Activated CD4-positive, alpha-beta T cell treated with anti-CD3 and anti-CD28 coated beads, Interleukin-2, amount 50 U/mL, for 24 hours (primary cell): ENCODE measurements around the gene RCAN2.
"Not testable (repeated sequence)": the region's sequence is repeated elsewhere in the genome, so short reads cannot be mapped to it uniquely, and the experiment has no call there.

Experiments
- DNase-seq, 2 donors: peaks; one replicate each; pipeline ENCODE4 v3.0.0-alpha.2; 2020; ENCODE audit warnings: low read depth in 1 of 2, low spot score in 1 of 2

The RCAN2 gene

DNA sequence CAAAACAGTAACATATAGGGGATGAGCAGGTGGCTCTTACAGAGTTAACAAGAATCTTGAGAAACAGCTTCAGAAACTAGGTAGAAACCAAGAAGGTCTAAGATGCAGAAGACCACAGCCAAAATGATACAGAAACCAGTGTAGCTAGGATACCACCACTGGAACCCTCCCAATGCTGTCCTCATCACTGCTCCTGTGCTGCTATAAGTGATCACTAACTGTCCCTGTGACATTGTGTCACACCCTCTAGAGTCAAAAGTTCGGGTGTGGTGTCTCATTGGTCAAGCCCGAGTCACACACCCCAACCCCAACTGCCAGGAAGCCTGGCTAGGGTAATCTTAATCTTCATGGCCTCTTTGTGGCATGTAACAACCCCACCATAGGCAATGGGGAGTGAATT, 153.1 kb downstream of the RCAN2 start:
- DNase-seq, result no peak

DNA sequence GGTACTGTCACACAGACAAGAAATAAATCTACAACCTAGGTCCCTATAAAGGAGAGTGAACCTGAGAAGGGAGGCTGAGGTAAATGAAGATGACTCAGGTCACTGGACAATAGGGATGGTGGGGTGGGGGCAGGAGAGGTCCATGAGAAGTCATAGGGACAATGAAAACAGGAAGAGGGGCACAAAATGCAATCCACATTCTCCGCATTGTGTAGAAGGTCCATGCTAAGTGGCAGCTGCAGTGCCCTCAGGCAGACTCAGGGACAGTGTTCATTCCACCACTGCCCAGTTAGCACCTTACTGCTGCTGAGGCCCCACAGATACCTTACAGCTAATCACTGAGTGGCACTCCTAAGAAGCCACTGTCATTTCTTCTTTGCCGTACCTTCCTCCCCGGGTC, 156.8 kb downstream of the RCAN2 start:
- no peak for DNase-seq

DNA sequence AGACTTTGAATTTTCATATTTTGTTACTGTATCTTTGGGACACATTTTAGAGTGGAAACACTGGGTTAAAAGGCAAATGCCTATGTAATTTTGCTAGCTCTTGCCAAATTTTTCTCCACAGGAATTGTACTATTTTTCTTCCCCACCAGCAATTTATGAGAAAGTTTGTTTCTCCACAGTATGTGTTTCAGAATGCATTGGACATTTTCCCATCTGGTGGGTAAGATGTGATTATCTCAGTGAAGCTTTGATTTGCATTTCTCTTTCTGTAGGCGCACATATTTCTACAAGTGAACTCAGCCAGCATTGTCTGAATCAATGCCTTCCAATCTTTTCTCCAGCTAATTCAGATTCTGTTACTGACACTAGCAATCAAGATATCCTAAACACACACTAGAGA, 157.8 kb downstream of the RCAN2 start:
- DNase-seq, result no peak

DNA sequence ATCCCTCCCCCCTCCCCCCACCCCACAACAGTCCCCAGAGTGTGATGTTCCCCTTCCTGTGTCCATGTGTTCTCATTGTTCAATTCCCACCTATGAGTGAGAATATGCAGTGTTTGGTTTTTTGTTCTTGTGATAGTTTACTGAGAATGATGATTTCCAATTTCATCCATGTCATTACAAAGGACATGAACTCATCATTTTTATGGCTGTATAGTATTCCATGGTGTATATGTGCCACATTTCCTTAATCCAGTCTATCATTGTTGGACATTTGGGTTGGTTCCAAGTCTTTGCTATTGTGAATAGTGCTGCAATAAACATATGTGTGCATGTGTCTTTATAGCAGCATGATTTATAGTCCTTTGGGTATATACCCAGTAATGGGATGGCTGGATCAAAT, 158.8 kb downstream of the RCAN2 start:
- DNase-seq, result not testable (repeated sequence)

DNA sequence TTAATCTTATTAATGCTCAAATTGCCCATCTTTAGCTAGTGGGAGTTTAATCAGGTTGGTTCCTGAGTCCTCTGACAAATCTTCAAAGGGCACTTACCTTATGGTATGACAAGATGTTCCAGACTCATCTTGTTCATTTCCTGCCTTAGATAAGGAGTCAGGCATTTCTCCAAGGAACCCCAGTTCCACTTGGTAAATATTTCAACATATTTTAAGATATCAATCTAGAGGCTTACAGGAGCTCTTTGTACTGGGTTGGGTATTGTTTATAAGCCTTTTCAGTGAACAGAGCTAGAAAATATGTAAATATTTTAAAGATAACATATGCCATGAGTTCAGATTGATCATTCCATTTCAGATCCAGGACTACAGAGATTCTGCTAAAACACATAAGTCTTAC, 159.8 kb downstream of the RCAN2 start:
- no peak for DNase-seq

DNA sequence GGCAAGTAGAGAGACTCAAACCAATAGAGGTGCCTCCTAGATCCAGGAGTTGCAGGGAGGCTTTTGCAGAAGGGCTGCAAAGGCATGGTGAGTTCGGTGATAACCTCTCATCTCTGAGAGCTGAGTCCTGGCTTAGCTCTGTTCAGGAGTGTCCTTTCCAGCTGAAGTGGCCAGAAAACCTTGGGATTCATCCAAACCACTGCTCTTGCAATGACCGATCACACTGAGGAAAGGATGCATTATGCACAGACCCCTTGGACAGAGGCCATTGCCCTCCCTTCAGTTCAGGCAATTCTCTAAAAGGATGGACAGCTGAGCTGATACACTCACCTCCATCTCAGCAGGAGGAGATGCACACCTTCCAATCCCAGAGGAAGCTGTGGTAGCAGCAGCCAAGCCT, 161.7 kb downstream of the RCAN2 start:
- no peak for DNase-seq

DNA sequence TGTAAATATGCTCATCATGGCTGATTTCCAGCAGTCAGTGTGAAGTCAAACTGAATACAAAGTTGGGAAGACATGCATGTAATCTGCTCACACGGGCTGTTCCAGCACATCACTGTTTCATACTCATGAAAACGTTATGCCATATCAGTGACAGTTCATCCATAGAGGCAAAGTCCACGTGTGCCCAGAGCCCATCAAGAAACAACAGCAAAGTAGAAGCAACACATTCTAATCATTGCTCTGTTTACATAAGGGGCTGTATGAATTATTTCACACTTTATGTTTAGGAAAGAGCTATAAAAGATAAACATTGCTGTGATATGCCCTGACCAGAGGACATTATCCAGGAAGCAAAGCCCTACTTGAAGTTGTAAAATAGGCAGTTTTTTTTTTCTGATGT, 163.5 kb downstream of the RCAN2 start:
- DNase-seq, result no peak

DNA sequence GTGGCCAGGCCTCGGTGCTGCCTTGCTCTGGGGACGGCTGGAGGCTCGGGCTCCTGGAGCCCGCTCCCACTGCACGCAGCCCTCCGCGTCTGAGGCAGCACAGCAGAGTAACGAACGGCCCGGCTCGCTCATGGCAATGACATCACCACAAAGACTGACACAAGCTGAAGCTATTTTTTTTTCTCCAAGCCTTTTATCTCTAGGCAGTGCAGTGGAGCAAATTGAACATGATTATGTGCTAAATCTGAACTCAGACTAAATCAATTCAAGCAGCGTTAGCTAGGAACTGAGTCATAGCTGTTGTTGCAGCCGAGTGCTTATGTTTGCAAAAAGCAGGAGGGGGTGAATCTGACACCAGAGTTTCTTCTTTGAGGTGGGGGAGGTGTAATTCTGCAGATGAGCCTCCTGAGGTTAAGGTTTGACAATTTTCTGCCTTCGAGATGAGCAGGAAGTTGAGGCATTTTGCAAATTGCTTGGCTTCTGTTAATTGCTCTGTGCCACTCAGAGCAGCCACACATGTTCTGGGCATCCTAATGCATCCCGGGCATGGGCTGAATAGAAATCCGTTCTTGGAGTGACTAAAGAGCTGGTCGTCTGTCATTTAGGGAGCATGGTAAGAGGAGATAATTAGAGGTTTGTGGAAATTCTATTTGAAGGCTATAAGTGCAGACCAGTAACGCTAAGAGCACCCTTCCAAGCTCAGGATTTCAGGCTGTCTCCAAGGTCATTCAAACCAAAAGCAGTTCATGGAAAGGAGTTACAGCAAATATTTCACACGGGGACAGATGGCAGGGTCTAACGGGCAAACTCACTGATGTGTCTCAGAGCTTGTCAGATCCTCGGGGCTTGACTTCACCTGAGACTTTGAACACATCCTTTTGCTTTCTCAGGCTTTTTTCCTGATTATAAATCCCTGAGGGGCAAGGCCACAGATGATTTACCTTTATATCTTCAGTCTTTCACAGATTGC, 165.4 kb downstream of the RCAN2 start:
- DNase-seq, result no peak

DNA sequence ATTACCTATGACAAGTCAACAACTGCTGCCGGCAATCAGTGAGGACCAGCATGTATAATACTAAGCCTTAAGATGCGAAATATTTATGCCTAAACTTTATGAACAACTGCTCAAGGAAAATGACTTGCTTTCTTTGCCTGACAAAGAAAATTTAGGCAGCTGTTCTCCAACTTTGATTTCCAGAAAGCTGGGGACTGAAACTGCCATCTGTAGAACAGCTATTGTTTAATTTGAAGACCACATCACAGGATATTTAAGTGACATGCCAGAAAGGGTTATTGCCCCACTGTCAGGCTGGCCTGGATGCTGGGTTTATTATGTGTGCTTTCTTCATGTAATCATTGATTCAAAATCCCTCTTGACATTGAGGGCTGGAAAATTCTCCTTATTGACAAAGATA, 166.5 kb downstream of the RCAN2 start:
- no peak for DNase-seq

DNA sequence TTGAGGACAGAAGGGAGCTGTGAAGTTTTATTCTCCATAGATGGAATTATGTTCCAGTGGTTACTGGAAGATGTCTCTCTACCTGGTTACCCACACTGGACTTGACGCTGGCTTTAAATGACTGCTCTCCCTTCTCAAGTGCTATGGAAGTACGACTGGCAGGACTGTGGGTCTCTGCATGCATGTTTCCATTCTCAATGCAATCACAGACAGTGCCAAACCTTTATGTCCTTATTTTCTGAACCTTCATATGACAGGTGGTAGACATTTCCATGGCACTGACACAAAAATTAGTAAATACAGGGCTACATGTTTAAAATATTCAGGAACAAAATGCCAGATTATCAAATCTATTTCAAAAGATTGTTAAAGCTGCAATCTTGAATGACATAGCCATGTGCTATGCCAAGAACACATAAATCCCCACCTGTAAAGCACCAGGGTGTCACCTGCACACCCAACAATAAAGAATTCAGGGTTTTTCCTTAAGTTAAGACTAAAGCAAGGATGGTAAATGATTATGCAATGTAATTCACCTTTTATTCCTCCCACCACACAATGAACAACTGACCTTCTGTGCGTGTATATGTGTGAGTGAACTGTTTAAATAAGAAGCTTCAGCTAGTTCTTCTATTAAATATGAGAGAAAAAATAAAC, 167.2 kb downstream of the RCAN2 start:
- no peak for DNase-seq

DNA sequence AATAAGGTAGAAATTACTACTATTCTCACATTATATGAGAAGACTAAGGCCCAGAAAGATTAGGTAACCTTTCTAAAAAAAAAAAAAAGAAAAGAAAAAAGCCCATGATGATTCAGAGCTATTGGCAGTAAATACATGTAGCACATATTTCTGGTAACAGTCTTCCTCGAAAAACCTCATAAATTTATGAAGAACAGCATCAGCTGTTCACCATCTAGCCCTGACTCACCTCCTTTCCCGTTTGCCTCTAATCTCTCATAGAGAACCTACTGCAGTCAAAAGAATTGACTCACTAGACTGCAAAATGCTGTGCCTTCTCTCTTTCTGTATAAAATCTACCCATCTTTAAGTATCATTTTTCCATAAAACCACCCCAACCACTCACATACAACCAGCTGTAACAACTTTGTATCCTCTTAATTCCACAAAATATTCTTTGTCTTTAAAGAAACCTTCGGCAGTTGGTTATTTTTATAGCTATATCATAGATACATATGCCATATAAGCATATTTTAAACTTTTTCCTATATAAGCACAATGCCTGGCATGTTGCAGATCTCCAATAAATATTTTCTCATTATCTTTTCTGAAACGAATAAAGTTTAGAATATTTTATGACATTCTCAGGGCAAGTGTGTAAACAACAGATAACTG, 167.8 kb downstream of the RCAN2 start:
- DNase-seq, result no peak

DNA sequence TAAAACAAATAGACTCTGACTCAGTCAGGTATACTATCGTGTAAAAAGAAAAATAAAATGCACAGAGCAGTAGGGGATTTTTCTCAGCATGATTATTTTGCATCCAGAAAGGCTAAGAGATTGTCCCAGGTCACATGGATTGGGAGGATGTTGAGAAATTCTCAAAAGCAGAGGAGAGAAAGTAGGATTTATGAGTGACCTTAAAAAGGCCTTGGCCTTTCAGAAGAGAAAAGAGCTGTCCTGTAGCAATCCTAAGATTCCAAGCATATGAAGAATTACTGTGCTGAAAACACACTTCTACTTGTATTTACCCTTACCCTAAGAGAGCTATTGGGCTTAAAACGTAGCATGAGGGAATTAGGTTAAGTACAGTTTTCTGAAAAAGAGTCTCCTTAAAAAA, 170.7 kb downstream of the RCAN2 start:
- DNase-seq, result no peak

DNA sequence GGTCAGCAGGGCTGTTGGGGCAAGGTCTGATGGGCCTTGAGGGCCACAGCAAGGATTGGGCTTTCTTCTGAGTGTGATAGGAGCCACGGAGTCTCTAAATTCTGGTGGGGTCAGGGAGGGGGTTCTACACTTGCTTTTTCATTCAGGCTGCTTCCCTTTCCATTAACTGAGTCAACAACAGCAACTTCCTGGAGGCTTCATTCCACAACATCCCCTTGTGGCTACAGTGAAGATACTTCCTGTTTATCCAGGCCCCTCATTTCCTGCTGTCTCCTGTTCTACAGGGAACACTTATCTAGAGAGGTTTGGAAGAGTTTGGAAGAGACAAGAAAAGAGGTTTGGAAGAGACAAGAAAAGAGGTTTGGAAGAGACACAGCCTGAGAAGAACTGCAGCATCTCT, 175.7 kb downstream of the RCAN2 start:
- no peak for DNase-seq

DNA sequence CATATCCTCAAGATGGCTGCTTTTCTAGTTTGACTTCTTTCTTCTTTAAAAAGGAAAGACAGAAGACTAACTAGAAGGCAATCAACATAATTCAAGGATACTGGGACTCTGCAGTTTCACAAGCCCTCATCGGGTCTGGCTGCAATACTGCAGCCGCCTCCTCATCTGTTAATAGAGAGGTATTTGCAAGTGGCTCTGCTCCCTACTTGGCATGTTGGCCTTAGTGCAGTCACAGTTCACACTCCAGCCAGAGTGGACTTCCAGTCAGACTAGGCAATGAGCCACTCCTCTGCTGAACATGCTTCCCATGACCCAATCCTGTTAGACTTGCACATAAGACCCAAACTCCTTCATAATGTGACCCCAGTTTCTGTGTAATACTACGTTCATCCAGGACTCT, 178.6 kb downstream of the RCAN2 start:
- no peak for DNase-seq

DNA sequence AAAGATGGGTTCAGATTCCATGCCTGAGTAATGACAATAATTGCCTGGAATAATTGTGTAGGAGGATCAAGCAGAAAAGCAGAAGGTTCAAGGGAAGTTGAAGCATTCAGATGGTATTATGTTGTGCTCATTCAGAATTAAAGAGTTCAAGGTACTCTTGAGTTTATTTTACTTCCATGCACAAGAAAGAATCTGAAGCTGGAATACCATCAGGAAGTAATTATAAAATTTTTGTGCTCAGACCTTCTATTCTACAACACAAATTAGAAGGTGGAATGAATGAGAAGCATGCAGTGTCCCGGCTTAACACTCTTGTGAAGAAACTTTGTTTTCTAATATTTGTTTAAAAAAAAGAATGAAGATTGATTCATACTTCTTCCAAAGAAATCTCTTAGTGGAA, 181.1 kb downstream of the RCAN2 start:
- DNase-seq, result no peak

DNA sequence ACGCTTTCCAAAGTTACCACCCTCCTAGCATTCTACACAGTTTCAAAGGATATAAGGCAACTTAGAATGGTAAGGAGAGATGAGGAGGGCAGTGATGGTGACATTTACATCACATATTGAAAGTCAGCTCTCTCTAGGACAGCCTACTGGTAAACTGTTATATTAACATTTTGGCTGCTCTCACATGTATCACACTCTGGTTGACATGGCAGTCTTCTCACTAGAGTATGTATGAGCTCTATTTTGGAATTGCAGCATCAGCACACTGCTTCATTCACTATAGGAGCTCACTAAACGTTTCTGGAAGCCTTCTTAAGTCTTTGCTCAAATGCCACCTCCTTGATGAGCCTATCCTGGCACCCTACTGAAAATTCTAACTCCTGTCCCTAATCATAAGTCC, 184.8 kb downstream of the RCAN2 start:
- no peak for DNase-seq

DNA sequence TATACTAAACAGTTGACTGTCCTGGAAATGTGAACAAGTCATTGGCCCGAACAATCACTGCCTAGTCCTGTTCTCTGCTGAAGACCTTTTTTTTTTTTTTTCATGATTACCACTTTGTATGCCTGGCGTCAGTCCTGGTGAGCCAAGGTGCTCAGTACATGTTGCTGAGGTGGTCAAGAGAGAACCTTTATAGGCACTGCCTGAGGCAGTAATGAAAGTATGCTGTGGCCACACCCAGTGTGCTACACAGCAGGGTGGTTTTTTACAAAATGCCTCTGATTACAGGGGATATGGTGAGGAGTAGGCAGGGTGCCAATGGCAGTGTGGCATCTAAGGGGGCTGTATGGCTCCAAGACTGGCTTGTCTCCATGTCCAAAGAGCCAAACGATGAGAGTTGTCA, 185.4 kb downstream of the RCAN2 start:
- no peak for DNase-seq

DNA sequence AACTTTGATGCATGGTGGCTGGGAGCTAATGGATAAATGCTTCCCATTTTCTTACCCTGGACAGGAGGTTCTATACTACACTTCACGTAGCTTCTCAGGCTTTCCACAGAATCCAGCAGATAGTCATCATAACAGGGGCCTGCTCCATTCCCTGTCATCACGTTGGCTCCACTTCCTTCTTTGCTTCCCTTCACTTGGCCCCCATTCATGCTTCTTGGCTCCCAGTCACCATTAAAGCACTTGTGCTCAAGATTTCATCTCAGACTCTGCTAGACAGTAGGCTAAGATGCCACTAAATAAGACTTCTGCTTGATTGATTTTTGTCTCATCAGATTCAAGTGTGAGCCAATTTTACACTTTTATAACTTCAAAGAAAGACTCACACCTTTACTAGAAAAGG, 186.0 kb downstream of the RCAN2 start:
- no peak for DNase-seq

DNA sequence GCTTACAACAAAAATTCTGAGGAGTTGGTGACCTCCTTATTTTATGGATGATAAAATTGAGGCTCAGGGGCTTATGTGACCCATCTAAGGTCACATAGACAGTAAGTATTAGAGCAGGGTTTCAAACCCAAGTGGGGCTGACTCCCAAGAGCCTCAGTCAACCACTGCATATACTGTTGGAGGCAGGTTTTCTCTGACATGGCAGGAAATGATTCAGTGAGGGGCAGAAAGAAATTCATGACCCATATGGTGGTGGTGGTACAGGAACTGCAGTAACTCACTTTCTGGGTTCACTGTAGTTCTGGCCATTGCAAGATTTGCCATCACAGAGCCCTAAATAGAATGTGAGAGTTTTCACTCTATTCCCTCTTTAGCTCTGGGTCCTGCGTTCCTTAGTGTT, 188.4 kb downstream of the RCAN2 start:
- DNase-seq, result no peak

DNA sequence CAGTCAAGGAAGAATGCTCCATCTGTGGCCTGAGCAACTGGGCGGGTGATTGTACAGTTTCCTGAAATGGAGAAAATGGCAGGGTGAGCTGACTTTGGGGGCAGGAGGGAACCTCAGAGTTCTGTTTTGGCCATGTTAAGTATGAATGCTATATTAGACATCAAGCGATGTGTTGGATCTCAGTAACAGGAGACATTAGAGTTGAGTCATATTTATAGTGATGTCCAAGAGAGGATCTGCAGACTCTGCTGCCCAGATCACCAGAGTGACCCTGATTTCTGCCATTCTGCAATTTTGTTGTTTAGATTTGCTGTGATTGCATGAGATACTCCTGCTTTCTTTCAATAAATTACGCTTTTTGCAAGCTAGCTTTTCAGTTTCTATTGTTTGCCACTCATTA, 189.1 kb downstream of the RCAN2 start:
- DNase-seq, result no peak

DNA sequence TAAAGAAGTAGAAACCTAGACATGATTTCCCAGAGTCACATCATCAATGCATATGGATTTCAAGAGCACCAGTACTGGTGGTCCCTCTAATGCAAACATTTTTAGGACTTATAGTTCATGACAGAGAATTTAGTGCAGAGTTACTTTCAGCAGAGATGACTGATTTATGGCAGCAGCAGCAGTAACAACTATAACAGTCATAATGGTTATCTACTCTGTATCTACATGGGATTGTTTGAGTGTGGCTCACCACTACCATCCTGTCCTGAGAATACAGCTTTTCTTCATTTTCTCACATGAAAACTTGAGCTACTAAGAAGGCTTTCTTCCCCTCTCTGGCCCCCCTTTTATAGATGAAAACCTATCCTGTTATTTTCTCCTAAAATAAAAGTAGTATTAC, 192.0 kb downstream of the RCAN2 start:
- DNase-seq, result no peak

DNA sequence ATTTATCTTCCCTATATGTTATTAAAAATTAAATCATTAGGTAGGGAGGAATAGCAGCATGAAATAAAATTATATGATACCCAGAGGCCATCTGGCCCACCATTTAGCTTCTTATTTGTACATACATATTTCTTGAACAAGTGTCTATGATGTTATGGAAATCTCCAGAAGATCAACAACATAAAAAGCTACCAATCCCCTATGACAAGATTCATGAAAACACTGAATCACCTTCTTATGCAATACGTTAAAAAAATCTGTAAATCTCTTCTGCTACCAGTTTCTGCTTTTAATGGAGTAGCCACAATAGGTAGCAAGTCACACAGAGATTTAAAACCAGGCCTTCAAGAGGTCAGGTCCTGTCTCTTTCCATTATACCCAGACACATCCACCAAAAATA, 194.7 kb downstream of the RCAN2 start:
- no peak for DNase-seq
